ENCODE results near the gene CSPG5.

CSPG5 gene

DNA sequence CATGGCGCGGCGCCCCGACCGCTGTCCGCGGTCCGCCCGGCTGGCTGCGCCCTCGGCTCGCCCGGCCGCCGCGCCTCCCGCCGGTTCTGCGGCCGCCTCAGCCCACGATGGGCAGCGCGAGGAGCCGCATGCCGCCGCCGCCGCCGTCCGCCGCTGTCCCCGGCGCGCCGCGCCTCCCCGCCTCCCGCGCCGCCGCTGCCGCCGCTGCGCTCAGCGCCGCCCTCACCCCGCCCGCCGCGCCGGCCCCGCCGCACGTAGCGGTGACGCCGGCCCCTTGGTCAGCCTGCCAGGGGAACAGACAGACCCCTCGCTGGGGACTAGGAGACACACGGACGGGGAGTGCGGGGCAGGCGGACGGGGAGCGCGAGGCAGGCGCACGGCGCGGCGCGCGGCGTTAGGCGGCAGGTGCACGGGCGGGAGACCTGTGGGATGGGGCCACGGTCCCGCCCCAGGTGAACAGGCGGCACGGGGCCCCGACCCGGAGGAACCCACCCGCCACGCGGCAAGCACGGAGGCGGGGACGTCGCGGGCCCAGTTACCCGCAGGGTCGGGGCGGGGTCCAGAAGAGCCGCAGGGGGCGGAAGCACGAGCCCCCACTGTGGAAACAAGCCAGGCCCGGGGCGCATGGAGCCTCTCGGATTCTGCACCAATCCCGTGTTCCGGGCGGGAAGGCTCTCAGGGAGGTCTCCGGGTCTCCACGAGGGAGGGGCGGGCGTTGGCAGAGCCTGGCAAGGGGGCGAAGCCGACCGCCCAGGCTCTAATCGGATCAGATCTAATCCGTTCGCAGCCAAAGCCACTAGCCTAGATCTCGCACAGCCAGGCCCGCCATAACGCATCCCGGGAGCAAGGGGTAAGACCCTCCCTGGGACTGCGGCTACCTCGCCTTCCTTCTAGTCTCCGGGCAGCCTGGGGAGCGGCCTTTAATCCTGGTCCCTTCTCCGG, at the start of gene CSPG5:
Gene CSPG5, minus strand, starts transcription at position 175 of the 942 bp plus-strand sequence. Its CDS starts 172 bp downstream, at position 3.
- DNase-seq = peak; percentile 36

DNA sequence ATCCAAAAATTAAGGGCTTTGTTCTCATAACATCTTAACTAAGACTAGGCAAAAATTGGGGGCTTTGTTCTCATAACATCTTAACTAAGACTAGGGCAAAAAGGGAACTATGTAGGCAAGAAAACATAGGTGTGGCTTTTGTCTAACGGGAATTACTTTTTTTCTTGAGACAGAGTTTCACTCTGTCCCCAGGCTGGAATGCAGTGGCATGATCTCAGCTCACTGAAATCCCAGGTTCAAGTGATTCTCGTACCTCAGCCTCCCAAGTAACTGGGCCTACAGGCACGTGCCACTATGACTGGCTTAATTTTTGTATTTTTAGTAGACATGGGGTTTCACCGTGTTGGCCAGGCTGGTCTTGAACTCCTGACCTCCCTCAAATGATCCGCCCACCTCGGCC, 49.8 kb upstream of the CSPG5 start:
- no peak for DNase-seq

GRCh38 chr3:47622671-47623461, 44.2 kb upstream of the CSPG5 start:
- DNase-seq = no peak

DNA sequence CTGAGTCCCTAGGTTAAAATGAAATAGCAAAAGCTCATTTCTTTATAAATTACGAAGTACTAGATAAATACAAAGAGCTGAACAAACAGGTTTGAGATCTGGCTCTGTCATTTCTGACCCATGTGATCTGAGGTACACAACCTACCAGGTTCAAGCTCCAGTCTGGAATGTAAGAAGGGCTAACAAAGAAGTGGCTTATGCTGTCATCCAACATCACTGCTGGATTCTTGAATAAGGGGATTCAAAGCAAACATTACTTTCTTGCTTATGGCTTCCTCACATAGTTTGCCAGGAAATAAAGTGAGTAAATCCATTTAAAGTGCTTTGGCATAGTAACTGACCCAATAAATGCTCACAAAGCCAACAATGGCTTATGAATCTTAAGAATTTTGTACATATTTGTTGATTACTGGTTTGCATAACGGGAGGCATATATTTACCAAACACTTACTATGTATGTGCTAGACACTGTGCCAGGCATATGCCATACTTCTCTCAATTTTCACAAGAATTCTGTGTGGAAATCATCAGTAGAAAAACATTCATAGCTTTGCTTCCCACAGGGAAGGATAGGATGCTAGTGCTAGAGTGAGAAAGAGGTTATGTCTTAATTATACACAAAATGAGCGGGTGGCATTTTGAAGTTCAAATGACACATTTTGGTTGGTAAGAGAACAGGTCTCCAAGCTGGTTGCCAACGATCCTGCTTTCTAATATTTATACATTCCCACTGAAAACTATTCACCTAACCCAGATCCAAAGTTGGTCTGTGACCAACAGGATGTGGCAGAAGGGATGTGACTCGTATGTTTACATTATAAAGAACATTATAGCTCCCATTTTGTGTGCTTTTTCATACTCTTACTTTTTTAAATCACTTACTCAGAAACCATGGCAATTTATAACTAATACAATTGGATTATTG, 38.7 kb upstream of the CSPG5 start:
- no peak for DNase-seq

GRCh38 chr3:47614788-47615187, 36.1 kb upstream of the CSPG5 start:
- no peak for DNase-seq

DNA sequence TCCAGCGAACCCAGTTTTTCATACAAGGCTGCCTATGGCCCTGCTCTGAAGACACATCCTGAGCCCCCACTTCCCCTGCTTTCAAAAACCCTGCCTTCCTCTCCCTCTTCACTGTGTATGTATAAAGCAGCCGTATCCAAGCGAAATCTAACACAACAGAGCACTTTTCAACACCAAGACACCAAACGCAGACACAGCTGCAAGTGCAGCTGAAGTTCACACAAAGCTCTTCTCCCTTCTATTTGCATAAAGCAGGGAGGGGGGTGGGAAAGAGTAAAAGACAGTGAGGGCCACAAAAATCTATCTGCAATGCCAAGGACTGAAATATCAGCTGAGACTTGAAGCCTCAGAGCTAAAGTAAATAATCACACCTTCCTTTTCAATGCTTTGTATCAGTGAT, 35.1 kb upstream of the CSPG5 start:
- DNase-seq = no peak

- DNase-seq = no peak
Measured at GRCh38 chr3:47612879-47613278, 34.2 kb upstream of the CSPG5 start.

DNA sequence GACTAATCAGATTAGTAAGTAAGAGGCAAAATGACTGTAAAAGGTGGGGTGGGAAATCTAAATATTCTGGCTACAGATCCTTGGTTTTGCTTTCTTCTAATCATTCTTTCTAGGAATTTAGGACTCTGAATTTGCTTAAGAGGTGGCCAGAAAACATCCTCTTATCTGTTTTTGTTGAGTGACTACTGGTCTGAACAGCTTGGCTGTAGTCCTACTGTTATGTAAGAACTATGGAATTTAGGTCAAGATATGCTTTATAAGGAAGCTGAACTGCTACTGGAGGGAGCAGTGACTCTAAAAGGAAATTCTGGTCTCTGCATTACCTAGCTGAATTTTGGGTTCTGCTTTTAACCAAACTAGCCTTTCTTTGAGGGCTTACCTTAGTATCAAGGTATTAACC, 33.5 kb upstream of the CSPG5 start:
- no peak for DNase-seq

- no peak for DNase-seq
Measured at GRCh38 chr3:47611576-47611975, 32.9 kb upstream of the CSPG5 start.

DNA sequence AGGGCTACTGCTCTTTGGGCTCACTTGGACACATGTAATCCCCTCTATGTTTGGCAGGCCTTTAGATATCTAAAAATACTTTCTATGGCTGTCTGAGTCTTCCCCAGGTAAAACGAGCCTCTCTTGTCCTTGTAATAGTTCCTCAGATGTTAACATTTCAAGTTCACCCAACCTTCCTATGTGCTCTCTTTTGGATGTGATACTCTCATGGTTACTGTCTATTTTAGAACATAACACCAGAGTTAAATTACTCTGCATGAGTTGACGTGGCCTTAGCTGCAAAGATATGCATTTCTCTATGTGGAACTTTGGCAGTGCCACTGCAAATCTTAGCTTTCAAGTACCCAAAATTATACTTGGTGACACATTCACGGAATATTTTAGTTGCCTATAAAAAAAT, 31.9 kb upstream of the CSPG5 start:
- no peak for DNase-seq

DNA sequence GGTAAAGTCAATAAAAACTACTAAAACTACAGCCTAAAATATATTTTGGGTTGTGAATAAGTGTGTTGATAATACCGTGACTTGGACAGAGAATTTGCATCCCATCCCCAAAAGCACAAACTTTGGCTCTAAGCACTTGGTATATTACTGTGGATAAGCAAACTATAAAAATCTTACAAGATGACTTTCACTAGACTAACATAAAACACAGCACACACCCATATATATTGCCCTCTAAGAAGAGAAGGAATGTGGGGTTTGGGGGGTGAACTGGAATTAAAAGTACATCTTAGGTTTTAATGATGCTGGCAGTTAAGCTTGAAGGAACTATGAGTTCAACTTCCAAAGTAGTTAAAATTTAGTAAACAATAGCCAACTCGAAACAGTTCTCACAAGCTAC, 28.7 kb upstream of the CSPG5 start:
- no peak for DNase-seq

DNA sequence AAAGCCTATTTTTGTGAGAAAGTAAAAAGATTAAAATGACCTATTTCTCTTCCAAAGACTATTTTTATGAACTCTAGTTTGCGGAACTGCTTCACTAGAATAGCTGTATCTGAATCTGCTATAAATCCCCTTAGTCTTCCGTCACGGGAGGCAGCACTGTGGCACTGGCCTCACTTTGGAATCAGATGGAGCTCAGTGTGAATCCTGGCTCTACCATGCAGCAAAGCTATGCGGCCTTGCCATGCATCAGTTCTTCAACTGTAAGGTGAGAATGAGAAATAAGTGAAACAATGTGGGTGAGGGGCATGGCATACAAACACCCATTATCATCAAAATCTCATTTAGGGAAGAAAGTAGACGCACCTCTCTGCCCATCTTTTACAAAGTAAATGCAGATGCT, 27.5 kb upstream of the CSPG5 start:
- DNase-seq = no peak

GRCh38 chr3:47605652-47606051, 27.0 kb upstream of the CSPG5 start:
- DNase-seq = no peak

DNA sequence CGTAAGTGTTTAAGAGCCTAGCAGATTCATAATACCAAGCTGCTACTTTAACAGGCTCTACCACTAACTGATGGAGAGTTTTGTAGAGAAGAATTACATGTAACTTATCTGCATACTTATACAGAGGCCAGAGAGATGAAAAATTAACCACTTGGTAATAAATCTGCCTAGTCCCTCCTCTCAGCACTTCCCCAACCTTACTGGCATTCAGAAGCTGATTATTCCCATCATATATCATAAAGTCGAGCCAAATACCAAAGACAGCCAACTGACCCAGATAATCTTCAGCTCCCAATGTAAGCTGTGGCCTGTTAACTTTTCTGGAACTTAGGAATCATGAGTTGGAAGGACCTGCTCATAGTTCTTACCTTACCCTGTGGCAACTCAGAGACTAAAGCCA, 25.5 kb upstream of the CSPG5 start:
- no peak for DNase-seq

DNA sequence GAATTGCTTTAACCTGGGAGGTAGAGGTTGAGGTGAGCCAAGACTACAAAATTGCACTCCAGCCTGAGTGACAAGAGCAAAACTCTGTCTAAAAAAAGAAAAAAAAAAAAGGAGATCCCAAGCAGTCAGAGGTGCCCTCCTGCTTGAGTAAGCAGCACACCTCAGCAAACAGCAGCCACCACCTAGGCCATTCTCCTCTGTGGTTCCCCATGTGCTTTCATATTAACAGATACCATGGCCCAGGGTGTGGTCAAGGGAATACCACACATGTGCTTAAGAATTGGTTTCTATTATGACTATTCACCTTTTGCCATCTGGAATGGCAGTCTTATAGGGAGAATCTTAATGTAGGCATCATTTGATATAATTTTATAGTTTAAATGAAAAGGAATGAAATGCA, 24.7 kb upstream of the CSPG5 start:
- DNase-seq = no peak

DNA sequence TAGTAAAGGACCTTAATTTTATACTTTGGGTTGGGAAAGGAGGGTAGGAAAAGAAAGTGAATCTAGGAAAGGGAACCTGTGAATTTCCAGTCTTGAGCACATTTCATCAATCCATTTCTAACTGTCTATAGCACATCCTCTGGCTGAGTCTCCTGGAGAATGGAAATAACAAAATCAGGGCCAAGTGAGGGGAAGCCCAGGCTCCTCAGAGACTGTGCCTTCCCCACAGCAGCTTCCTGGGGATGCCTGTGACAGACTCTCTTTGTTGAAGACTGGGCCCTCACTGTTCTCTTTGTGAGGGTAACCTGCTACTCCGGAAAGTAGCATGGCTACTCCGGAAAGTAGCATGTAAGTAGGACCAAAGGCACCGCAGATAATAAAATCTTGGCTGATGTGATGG, 22.6 kb upstream of the CSPG5 start:
- DNase-seq = no peak

GRCh38 chr3:47594792-47595191, 16.1 kb upstream of the CSPG5 start:
- no peak for DNase-seq

- no peak for DNase-seq
Measured at GRCh38 chr3:47592066-47592795, 13.6 kb upstream of the CSPG5 start.

DNA sequence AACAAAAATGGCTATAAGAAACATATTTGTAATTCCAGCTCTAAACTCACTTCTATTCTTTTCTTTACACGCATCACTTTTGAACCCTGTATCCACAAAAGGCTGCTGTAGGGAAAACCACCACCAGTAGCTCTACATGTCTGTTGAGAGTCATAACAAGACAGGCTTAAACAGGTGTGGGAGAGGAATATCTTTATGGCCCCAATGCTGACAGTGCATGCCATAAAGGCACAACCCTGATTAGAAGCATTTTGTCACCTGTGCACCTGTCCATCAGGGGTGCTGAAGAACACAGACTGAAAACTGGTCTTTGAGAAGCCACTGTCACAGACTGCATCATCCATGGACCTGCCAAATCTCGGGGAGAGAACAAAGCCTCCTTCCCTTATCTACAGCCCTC, 11.6 kb upstream of the CSPG5 start:
- no peak for DNase-seq

GRCh38 chr3:47588587-47588986, 9.9 kb upstream of the CSPG5 start:
- no peak for DNase-seq

DNA sequence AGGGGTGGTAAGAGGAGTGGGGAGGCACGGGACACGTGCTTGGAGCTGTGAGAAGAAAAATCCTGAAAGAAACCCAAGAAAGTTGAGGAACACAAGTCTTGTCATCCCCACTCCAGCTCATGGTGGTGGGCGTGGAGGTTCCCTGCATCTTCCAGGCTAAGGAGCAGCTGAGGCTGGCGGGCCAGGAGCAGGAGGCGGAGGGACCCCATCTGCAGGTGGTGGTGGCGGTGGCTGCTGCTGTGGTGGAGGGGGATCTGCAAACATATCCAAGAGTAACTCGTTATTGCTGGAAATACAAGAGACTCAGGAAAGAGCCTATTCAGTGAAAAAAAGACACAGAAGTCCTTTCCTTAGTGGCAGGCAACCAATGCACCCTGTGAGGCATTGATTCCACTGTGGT, 9.4 kb upstream of the CSPG5 start:
- no peak for DNase-seq

DNA sequence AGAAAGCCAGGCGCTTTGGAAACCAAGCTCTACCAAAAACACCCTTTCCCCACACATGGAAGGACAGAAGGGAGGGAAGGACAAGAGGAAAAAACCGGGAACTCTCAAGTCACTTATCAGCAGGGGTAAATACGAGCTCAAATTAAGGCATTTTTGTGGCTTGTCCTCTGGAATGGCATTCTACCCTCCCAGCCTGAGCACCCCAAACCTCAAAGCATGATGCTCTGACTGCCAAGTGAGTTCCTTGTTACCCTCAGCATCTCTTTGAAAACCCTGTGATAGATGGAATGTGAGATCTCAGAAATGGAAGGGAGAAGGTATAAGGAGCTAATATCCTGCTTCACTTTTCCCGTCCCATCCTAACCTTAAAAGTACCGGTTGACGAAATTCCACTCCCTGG, 8.1 kb upstream of the CSPG5 start:
- DNase-seq = no peak
